ENCODE data around the gene PADI3. TPM values are rescaled to one million over a fixed set of nuclear protein-coding genes. Genes with fewer than 3 reads are reported as not detected.

Gene PADI3
- total RNA-seq, 4 donors from 2014 or later: 2.4 to 11.2 (median 2.7) TPM; not detected in 1

GRCh38 chr1:17280436-17280835 lies 31.5 kb downstream of the PADI3 start:
- WGBS: 91% methylated on average over 5 of the region's 7 CpGs
- DNase-seq (ENCODE audit: low spot score in 2 of 2): no peak
- Histone ChIP-seq H3K4me1 (peaks cover 13% of the 10 kb centered on the region), H3K9me3 (no peaks in the 10 kb centered on the region), H3K27ac (no peak overlapping the region), H3K4me3 (no peak overlapping the region), H3K36me3 (no peaks in the 10 kb centered on the region), H3K27me3 (peaks cover 40% of the 10 kb centered on the region)
- TF ChIP-seq, protein P1, sequence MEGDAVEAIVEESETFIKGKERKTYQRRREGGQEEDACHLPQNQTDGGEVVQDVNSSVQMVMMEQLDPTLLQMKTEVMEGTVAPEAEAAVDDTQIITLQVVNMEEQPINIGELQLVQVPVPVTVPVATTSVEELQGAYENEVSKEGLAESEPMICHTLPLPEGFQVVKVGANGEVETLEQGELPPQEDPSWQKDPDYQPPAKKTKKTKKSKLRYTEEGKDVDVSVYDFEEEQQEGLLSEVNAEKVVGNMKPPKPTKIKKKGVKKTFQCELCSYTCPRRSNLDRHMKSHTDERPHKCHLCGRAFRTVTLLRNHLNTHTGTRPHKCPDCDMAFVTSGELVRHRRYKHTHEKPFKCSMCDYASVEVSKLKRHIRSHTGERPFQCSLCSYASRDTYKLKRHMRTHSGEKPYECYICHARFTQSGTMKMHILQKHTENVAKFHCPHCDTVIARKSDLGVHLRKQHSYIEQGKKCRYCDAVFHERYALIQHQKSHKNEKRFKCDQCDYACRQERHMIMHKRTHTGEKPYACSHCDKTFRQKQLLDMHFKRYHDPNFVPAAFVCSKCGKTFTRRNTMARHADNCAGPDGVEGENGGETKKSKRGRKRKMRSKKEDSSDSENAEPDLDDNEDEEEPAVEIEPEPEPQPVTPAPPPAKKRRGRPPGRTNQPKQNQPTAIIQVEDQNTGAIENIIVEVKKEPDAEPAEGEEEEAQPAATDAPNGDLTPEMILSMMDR (IDR thresholded peaks at IDR 0.05): no peak
- TF ChIP-seq POLR2A (IDR thresholded peaks at IDR 0.05) (no peak), EP300 (IDR thresholded peaks at IDR 0.05) (no peak), POLR2AphosphoS5 (IDR thresholded peaks at IDR 0.05) (no peak)

GRCh38 chr1:17280894-17281293 lies 32.0 kb downstream of the PADI3 start:
- H3K4me1 ChIP-seq: peaks cover 13% of the 10 kb centered on the region
- H3K4me3 ChIP-seq: no peak overlapping the region
- TF ChIP-seq POLR2A (IDR thresholded peaks at IDR 0.05) (no peak), POLR2AphosphoS5 (IDR thresholded peaks at IDR 0.05) (no peak), EP300 (IDR thresholded peaks at IDR 0.05) (no peak)
- TF ChIP-seq, protein P1 (IDR thresholded peaks at IDR 0.05): no peak
- peaks cover 39% of the 10 kb centered on the region for H3K27me3 ChIP-seq
- no peak for DNase-seq (ENCODE audit: low spot score in 2 of 2)
- WGBS: 74% methylated on average over 2 of the region's 2 CpGs
- no peak overlapping the region for H3K27ac ChIP-seq
- no peaks in the 10 kb centered on the region for H3K9me3 ChIP-seq
- no peaks in the 10 kb centered on the region for H3K36me3 ChIP-seq

- Histone ChIP-seq H3K27ac (no peak overlapping the region), H3K27me3 (peaks cover 38% of the 10 kb centered on the region), H3K4me1 (peaks cover 7% of the 10 kb centered on the region), H3K4me3 (no peak overlapping the region), H3K36me3 (no peaks in the 10 kb centered on the region), H3K9me3 (no peaks in the 10 kb centered on the region)
- WGBS: 62% methylated on average over 7 of the region's 8 CpGs
- DNase-seq (ENCODE audit: low spot score in 2 of 2): peak in 1 of 2 donors; percentile 12
- TF ChIP-seq POLR2AphosphoS5 (IDR thresholded peaks at IDR 0.05): no peak
- no peak for TF ChIP-seq POLR2A (IDR thresholded peaks at IDR 0.05)
- TF ChIP-seq EP300 (IDR thresholded peaks at IDR 0.05): no peak
- TF ChIP-seq, protein P1 (IDR thresholded peaks at IDR 0.05): no peak
Measured at GRCh38 chr1:17281775-17282181, 32.9 kb downstream of the PADI3 start.

DNA sequence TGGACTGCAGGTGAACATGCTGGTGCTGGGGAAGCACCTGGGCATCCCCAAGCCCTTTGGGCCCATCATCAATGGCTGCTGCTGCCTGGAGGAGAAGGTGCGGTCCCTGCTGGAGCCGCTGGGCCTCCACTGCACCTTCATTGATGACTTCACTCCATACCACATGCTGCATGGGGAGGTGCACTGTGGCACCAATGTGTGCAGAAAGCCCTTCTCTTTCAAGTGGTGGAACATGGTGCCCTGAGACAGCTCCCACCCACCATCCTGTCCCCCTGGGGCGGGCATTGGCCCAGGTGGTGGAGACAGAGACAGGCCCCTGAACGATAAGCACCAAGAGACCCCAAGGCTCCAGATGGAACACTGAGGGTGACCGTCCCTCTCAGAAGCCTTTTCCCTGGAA lies 33.9 kb downstream of the PADI3 start:
- DNase-seq (ENCODE audit: low spot score in 2 of 2): no peak
- TF ChIP-seq POLR2AphosphoS5 (IDR thresholded peaks at IDR 0.05) (no peak), EP300 (IDR thresholded peaks at IDR 0.05) (no peak), POLR2A (IDR thresholded peaks at IDR 0.05) (no peak)
- TF ChIP-seq, protein P1 (IDR thresholded peaks at IDR 0.05): no peak
- no peaks in the 10 kb centered on the region for H3K36me3 ChIP-seq
- WGBS: 80% methylated on average over 2 of the region's 5 CpGs
- H3K9me3 ChIP-seq: no peaks in the 10 kb centered on the region
- H3K27ac ChIP-seq: no peak overlapping the region
- peaks cover 43% of the 10 kb centered on the region for H3K27me3 ChIP-seq
- H3K4me3 ChIP-seq: no peak overlapping the region
- H3K4me1 ChIP-seq: peaks cover 12% of the 10 kb centered on the region

GRCh38 chr1:17286646-17287045 lies 37.7 kb downstream of the PADI3 start:
- Histone ChIP-seq H3K36me3 (no peaks in the 10 kb centered on the region), H3K27ac (no peak overlapping the region), H3K9me3 (no peaks in the 10 kb centered on the region), H3K27me3 (peaks cover 50% of the 10 kb centered on the region), H3K4me1 (peaks cover 24% of the 10 kb centered on the region), H3K4me3 (no peak overlapping the region)
- WGBS: 100% methylated on average over 4 of the region's 5 CpGs
- TF ChIP-seq, protein P1 (IDR thresholded peaks at IDR 0.05): no peak
- TF ChIP-seq POLR2A (IDR thresholded peaks at IDR 0.05) (no peak), EP300 (IDR thresholded peaks at IDR 0.05) (no peak), POLR2AphosphoS5 (IDR thresholded peaks at IDR 0.05) (no peak)
- no peak for DNase-seq (ENCODE audit: low spot score in 2 of 2)
